Calu3 (cell line): Measurements from ENCODE around the gene GOLGA2. TPM values are rescaled to one million over a fixed set of nuclear protein-coding genes. Genes with fewer than 3 reads are reported as not detected.

Experiments
- BruUV-seq: library from RNA; stranded (reverse); fragments of 400-500 nt; replicated peaks from 2 replicates; lab custom pipeline; 2021; lab: Mats Ljungman, UMichigan
- CTCF ChIA-PET: fragments of 300-600 bp; sonication (Branson Sonifier 250); formaldehyde crosslinking; loops from one replicate; lab custom pipeline; 2022; ENCODE audit warnings: antibody characterized with exemption; lab: Charles Lee
- DNase-seq: peaks from one replicate; pipeline ENCODE4 v3.0.0; 2022
- H3K27ac Mint-ChIP-seq: one replicate; pipeline ENCODE4 v1.8.0; 2022; ENCODE audit warnings: mixed read lengths; ENCODE audit not compliant: unreplicated experiment
- H3K27me3 Mint-ChIP-seq: one replicate; pipeline ENCODE4 v1.8.0; 2022; ENCODE audit warnings: mixed read lengths; ENCODE audit not compliant: unreplicated experiment
- H3K36me3 Mint-ChIP-seq: one replicate; pipeline ENCODE4 v1.8.0; 2022; ENCODE audit warnings: mild to moderate bottlenecking, moderate library complexity, mixed read lengths; ENCODE audit not compliant: insufficient read depth, unreplicated experiment
- H3K4me1 Mint-ChIP-seq: one replicate; pipeline ENCODE4 v1.8.0; 2022; ENCODE audit warnings: mild to moderate bottlenecking, low read depth, mixed read lengths; ENCODE audit not compliant: unreplicated experiment
- H3K4me3 Mint-ChIP-seq: one replicate; pipeline ENCODE4 v1.8.0; 2022; ENCODE audit warnings: mild to moderate bottlenecking, low read depth, moderate library complexity, mixed read lengths; ENCODE audit not compliant: unreplicated experiment
- H3K9me3 Mint-ChIP-seq: one replicate; pipeline ENCODE4 v1.8.0; 2022; ENCODE audit warnings: low read depth, mixed read lengths; ENCODE audit not compliant: unreplicated experiment
- CTCF ChIP-seq: fragments of 200-600 bp; IDR thresholded peaks from one replicate; pipeline ENCODE4 v1.8.0; 2022; ENCODE audit warnings: antibody characterized with exemption; ENCODE audit not compliant: unreplicated experiment
- intact Hi-C: fragments of 100-400 bp; cut with micrococcal nuclease; formaldehyde crosslinking; loops from one replicate; pipeline ENCODE4 v1.10.0; 2022; ENCODE audit not compliant: unreplicated experiment
- total RNA-seq: library from RNA; stranded (reverse); gene quantifications from 2 replicates; pipeline ENCODE4 v1.2.3, GENCODE V29; 2022

The GOLGA2 gene
- total RNA-seq, 1 experiment from 2014 or later = 69.6 TPM

DNA sequence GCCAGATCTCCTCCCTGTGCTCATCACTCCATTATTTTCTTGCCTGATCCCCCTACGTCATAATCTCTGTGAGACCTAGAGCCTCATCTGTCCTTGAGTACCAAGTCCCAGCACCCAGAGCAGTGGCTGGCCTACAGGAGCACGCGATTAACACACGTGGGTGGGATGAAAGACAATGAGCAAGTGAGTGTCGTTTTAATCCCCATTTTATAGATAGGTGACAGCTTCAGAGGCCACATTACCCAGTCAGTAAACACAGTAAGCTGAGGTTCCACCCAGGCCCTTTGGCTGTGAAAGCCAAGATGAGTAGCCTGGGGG lies 29.1 kb upstream of the GOLGA2 start:
- H3K4me1 Mint-ChIP-seq = no peaks in the 10 kb centered on the region
- DNase-seq = no peak
- BruUV-seq = no TSS peak
- H3K4me3 Mint-ChIP-seq = no peak overlapping the region
- H3K27me3 Mint-ChIP-seq = no peaks in the 10 kb centered on the region
- H3K36me3 Mint-ChIP-seq = peaks cover 22% of the 10 kb centered on the region
- H3K9me3 Mint-ChIP-seq = no peaks in the 10 kb centered on the region
- H3K27ac Mint-ChIP-seq = no peak overlapping the region
- intact Hi-C loops = loop anchor here (10.0 kb wide), 1 partner anchor 250 kb away; the partner anchor contains the start of gene SPTAN1
- CTCF ChIA-PET = interaction anchor here (0.6 kb wide), 1 partner anchor 18 kb away, joined by 5 read pairs; no protein-coding TSS in a partner anchor
- TF ChIP-seq CTCF = no peak

DNA sequence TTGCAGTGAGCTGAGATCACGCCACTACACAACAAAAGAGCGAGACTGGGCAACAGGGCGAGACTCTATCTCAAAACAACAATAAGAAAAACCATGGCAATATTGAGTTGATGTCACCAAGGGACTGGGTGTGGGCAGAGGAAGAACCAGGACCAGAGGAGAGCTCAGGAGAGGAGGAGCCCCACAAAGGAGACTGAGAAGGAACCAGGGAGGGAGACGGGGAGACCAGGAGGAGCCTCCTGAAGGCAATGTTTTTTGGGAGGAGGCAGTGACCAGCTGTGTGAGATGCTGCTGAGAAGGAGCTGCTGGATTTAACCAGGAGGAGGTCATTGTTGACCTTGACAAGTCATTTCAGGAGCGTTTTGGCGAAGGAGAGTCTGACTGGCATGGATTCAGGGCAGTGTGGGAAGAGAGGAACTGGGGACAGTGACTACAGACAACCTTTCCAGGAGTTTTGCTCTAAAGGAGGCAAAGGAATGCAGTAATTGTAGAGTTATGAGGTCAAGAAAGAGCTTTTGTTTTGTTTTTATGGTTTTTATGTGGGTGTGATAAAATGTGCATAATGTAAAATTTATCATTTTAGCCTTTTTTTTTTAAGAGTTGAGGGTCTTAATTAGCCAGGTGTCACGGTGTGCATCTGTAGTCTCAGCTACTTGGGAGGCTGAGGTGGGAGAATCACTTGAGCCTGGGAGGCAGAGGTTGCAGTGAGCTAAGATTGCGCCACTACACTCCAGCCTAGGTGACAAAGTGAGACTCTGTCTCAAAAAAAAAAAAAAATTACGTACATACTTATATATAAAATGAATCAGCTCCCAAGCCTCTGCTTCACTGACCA lies 28.5 kb upstream of the GOLGA2 start:
- no peak for TF ChIP-seq CTCF
- no peak for DNase-seq
- H3K4me1 Mint-ChIP-seq = no peaks in the 10 kb centered on the region
- CTCF ChIA-PET = interaction anchor here (0.6 kb wide), 1 partner anchor 17 kb away, joined by 5 read pairs; no protein-coding TSS in a partner anchor
- H3K36me3 Mint-ChIP-seq = peaks cover 20% of the 10 kb centered on the region
- no TSS peak for BruUV-seq
- intact Hi-C loops = loop anchor here (10.0 kb wide), 1 partner anchor 250 kb away; the partner anchor contains the start of gene SPTAN1
- no peaks in the 10 kb centered on the region for H3K9me3 Mint-ChIP-seq
- H3K4me3 Mint-ChIP-seq = no peak overlapping the region
- no peaks in the 10 kb centered on the region for H3K27me3 Mint-ChIP-seq
- peak overlapping the region; percentile 42 for H3K27ac Mint-ChIP-seq

DNA sequence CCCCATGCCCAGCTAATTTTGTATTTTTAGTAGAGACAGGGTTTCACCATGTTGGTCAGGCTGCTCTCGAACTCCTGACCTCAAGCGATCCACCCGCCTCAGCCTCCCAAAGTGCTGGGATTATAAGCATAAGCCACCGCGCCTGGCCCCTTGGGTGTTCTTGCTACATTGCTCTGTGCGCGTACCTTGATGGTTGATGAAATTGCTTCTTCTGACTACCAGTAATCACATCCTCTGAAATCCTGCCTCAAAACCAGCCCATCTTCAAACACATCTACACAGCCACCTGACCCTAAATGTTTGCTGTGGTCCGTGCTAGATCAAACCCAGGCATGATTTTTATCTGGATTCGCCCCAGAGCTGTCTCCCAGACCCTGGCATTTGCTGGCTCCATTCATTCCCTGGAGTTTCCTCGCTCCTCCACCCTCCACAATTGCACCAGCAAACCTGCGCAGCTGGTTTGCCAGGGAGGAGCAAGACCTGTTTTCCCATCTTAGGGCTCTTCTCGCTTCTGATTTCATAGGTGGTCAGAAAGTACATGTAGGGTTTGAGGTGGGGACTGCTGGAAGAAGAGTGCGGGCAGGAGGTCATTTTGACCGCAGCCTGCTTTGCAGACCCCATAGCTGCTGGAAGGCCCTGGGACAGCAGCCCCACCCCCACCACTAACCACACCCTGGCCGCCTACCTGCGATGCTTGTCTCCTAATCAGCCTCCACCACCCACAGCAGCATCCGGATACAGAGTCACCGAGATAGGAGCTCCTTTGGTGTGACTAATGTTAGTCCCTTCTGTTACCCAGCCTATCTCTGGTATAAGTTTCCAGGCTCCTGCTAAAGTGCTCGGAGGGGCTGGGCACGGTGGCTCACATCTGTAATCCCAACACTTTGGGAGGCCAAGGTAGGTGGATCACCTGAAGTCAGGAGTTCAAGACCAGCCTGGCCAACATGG lies 23.0 kb upstream of the GOLGA2 start:
- Mint-ChIP-seq H3K27me3 (no peaks in the 10 kb centered on the region), H3K36me3 (peaks cover 18% of the 10 kb centered on the region), H3K4me1 (peaks cover 10% of the 10 kb centered on the region), H3K9me3 (no peaks in the 10 kb centered on the region), H3K4me3 (peak overlapping the region; percentile 21), H3K27ac (peak overlapping the region; percentile 72)
- intact Hi-C loops = loop anchor here (5.0 kb wide), 1 partner anchor 113 kb away; no protein-coding TSS in a partner anchor
- CTCF ChIA-PET = interaction anchor here (0.7 kb wide), 1 partner anchor 43 kb away, joined by 3 read pairs; no protein-coding TSS in a partner anchor
- peak; percentile 22 for DNase-seq
- no peak for TF ChIP-seq CTCF
- BruUV-seq = no TSS peak

DNA sequence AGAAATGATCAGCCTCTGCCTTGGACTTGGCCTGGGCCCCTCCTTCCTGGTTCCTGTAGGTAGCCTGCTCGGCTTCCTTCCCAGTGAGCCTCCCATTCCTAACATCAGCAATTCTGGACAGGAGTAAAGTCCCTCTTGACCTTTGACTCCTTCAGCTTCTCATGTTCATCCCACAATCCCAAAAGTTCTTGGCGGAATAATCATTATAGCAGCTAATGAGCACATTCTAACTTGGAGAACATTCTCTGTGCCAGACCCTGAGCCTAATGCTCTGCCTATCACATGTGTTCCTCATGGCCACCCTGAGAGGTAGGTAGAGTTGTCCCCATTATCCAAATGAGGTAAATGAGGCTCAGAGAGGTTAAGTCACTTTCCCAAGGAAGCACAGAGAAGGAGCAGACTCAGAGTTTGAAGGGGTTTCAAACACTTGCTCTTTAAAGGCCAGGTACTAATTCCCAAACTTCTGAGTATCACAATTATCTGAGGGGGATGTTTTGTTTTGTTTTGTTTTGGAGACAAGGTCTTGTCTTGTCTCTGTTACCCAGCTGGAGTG lies 21.5 kb upstream of the GOLGA2 start:
- no TSS peak for BruUV-seq
- CTCF ChIA-PET = no interaction called here
- intact Hi-C loops = loop anchor here (5.0 kb wide), 1 partner anchor 115 kb away; no protein-coding TSS in a partner anchor
- no peak for DNase-seq
- peaks cover 10% of the 10 kb centered on the region for H3K4me1 Mint-ChIP-seq
- no peaks in the 10 kb centered on the region for H3K9me3 Mint-ChIP-seq
- H3K4me3 Mint-ChIP-seq = no peak overlapping the region
- peaks cover 18% of the 10 kb centered on the region for H3K36me3 Mint-ChIP-seq
- no peak for TF ChIP-seq CTCF
- H3K27me3 Mint-ChIP-seq = no peaks in the 10 kb centered on the region
- no peak overlapping the region for H3K27ac Mint-ChIP-seq
